H1 (cell line): ENCODE data around the gene TRIM46. TPM values are rescaled to one million over a fixed set of nuclear protein-coding genes. Genes with fewer than 3 reads are reported as not detected.

Source experiments
- CTCF ChIA-PET: fragments of 300-600 bp; sonication (Branson Sonifier 250); formaldehyde crosslinking; loops from one replicate; lab custom pipeline; 2021; ENCODE audit not compliant: partially characterized antibody; lab: Charles Lee
- POLR2A ChIA-PET: fragments of 300-600 bp; sonication (Branson Sonifier 250); formaldehyde crosslinking; loops from one replicate; lab custom pipeline; 2021; ENCODE audit warnings: inconsistent platforms; ENCODE audit not compliant: partially characterized antibody; lab: Charles Lee
- DNase-seq, 2 experiments: peaks; one replicate each; pipeline versions ENCODE4 v3.0.0 to v3.0.0-alpha.2; 2010 to 2022; ENCODE audit warnings: low spot score in 2 of 2, low read depth in 1 of 2, mixed read lengths in 1 of 2
- FAIRE-seq: peaks from 2 replicates; lab custom pipeline; 2011; peaks lifted over from hg19 to GRCh38; lab: Jason Lieb, UNC
- H2AFZ ChIP-seq: 2 replicates; pipeline ENCODE4 v1.8.1; 2012; ENCODE audit warnings: low read length, inconsistent platforms
- H2AK5ac ChIP-seq: 2 replicates; pipeline ENCODE4 v1.6.1; 2013; ENCODE audit warnings: low read depth, low read length
- H2BK120ac ChIP-seq: replicated peaks from 2 replicates; pipeline ENCODE3; 2013; ENCODE audit warnings: low read depth, low read length, inconsistent platforms
- H2BK12ac ChIP-seq: 2 replicates; pipeline ENCODE4 v1.6.1; 2013; ENCODE audit warnings: low read depth, low read length
- H2BK15ac ChIP-seq: 2 replicates; pipeline ENCODE4 v1.6.1; 2013; ENCODE audit warnings: low read length
- H2BK20ac ChIP-seq: 2 replicates; pipeline ENCODE4 v1.6.1; 2013; ENCODE audit warnings: low read length
- H2BK5ac ChIP-seq: 2 replicates; pipeline ENCODE4 v1.6.1; 2013; ENCODE audit warnings: low read depth, low read length
- H3K14ac ChIP-seq: 2 replicates; pipeline ENCODE4 v1.6.1; 2013; ENCODE audit warnings: inconsistent platforms; ENCODE audit not compliant: insufficient read length
- H3K18ac ChIP-seq: 2 replicates; pipeline ENCODE4 v1.6.1; 2013; ENCODE audit warnings: low read length; ENCODE audit errors: extremely low read depth
- H3K23ac ChIP-seq: 2 replicates; pipeline ENCODE4 v1.6.1; 2013; ENCODE audit warnings: inconsistent platforms; ENCODE audit not compliant: insufficient read length
- H3K23me2 ChIP-seq: 2 replicates; pipeline ENCODE4 v1.6.1; 2013; ENCODE audit warnings: low read depth, low read length
- H3K27ac ChIP-seq: 2 replicates; pipeline ENCODE4 v1.6.1; 2011; ENCODE audit warnings: low read depth, low read length, inconsistent platforms
- H3K27me3 ChIP-seq, 4 experiments: replicated peaks in 1 of 4; 1 replicate in 1 of 4; 2 replicates in 3 of 4; pipeline versions ENCODE4 v1.6.1 to v1.8.1; 2011 to 2013; ENCODE audit warnings: low read length in 3 of 4, mild to moderate bottlenecking in 3 of 4, inconsistent platforms in 2 of 4, mixed read lengths in 2 of 4, moderate library complexity in 1 of 4; ENCODE audit not compliant: control insufficient read depth in 3 of 4, insufficient read depth in 3 of 4; ENCODE audit errors: extremely low read depth in 1 of 4
- H3K36me3 ChIP-seq, 4 experiments: 2 replicates each; pipeline versions ENCODE4 v1.6.1 to v1.8.1; 2011 to 2013; ENCODE audit warnings: mild to moderate bottlenecking in 4 of 4, low read length in 3 of 4, moderate library complexity in 2 of 4, control low read depth in 1 of 4, inconsistent platforms in 1 of 4; ENCODE audit not compliant: insufficient read depth in 4 of 4, control insufficient read depth in 2 of 4
- H3K4ac ChIP-seq: replicated peaks from 2 replicates; pipeline ENCODE3; 2013; ENCODE audit warnings: low read length, low read depth, mixed read lengths, inconsistent platforms; ENCODE audit not compliant: insufficient read length
- H3K4me1 ChIP-seq, 4 experiments: replicated peaks in 1 of 4; 1 replicate in 1 of 4; 2 replicates in 3 of 4; pipeline versions ENCODE4 v1.6.1 to v1.8.1; 2011 to 2013; ENCODE audit warnings: low read length in 3 of 4, inconsistent platforms in 2 of 4, mixed read lengths in 1 of 4; ENCODE audit not compliant: insufficient read depth in 4 of 4, control insufficient read depth in 3 of 4
- H3K4me2 ChIP-seq, 2 experiments: 2 replicates each; pipeline versions ENCODE4 v1.6.1 to v1.8.1; 2011 to 2013; ENCODE audit warnings: low read depth in 2 of 2, low read length in 2 of 2, control low read depth in 1 of 2, inconsistent platforms in 1 of 2, mild to moderate bottlenecking in 1 of 2; ENCODE audit not compliant: insufficient read depth in 1 of 2
- H3K4me3 ChIP-seq, 4 experiments: fragments of 200-600, 300-600 bp in 1 of 4; sonication (generic), shearing (Covaris generic), sonication (Bioruptor Twin) in 1 of 4; 2 replicates each; pipeline versions ENCODE4 v1.5.1 to v1.8.1; 2011 to 2016; ENCODE audit warnings: low read length in 4 of 4, low read depth in 3 of 4, control low read depth in 2 of 4, inconsistent platforms in 2 of 4, mild to moderate bottlenecking in 2 of 4, mixed read lengths in 1 of 4, moderate library complexity in 1 of 4; ENCODE audit not compliant: insufficient read depth in 2 of 4; ENCODE audit errors: extremely low read depth in 1 of 4
- H3K56ac ChIP-seq: replicated peaks from 2 replicates; pipeline ENCODE3; 2013; ENCODE audit warnings: low read depth, mild to moderate bottlenecking, mixed read lengths, low read length, inconsistent platforms; ENCODE audit not compliant: insufficient read length
- H3K79me1 ChIP-seq: 2 replicates; pipeline ENCODE4 v1.6.1; 2013; ENCODE audit warnings: low read depth, low read length, control low read depth
- H3K79me2 ChIP-seq, 2 experiments: 2 replicates each; pipeline versions ENCODE4 v1.6.1 to v1.8.1; 2012 to 2013; ENCODE audit warnings: low read length in 2 of 2, mild to moderate bottlenecking in 2 of 2, inconsistent platforms in 1 of 2; ENCODE audit not compliant: insufficient read depth in 2 of 2, control insufficient read depth in 1 of 2
- H3K9ac ChIP-seq, 4 experiments: replicated peaks in 1 of 4; 1 replicate in 1 of 4; 2 replicates in 3 of 4; pipeline versions ENCODE4 v1.6.1 to v1.8.1; 2011 to 2013; ENCODE audit warnings: low read depth in 3 of 4, low read length in 3 of 4, control low read depth in 2 of 4, mild to moderate bottlenecking in 2 of 4, moderate library complexity in 2 of 4, inconsistent platforms in 1 of 4; ENCODE audit errors: extremely low read depth in 1 of 4
- H3K9me3 ChIP-seq, 2 experiments: 2 replicates each; pipeline versions ENCODE4 v1.6.1 to v1.8.1; 2012 to 2013; ENCODE audit warnings: mild to moderate bottlenecking in 2 of 2, moderate library complexity in 2 of 2, control low read depth in 1 of 2, inconsistent platforms in 1 of 2, low read depth in 1 of 2, low read length in 1 of 2, mixed read lengths in 1 of 2; ENCODE audit not compliant: insufficient read depth in 2 of 2
- H4K20me1 ChIP-seq, 2 experiments: replicated peaks in 1 of 2; 2 replicates each; pipeline versions ENCODE3 to v1.8.1; 2011 to 2013; ENCODE audit warnings: inconsistent platforms in 2 of 2, low read length in 2 of 2, mild to moderate bottlenecking in 1 of 2; ENCODE audit not compliant: insufficient read depth in 2 of 2, control insufficient read depth in 1 of 2
- H4K5ac ChIP-seq: 2 replicates; pipeline ENCODE4 v1.6.1; 2013; ENCODE audit warnings: low read length, low read depth, mixed read lengths, inconsistent platforms; ENCODE audit not compliant: insufficient read length
- H4K8ac ChIP-seq: 2 replicates; pipeline ENCODE4 v1.8.0; 2013; ENCODE audit warnings: mild to moderate bottlenecking, moderate library complexity, low read length, inconsistent platforms; ENCODE audit not compliant: insufficient read depth; ENCODE audit errors: extremely low read depth
- H4K91ac ChIP-seq: replicated peaks from 2 replicates; pipeline ENCODE3; 2013; ENCODE audit warnings: low read length, mixed read lengths, inconsistent platforms; ENCODE audit not compliant: insufficient read length
- BACH1 ChIP-seq: IDR thresholded peaks from 2 replicates; pipeline ENCODE4 v1.6.1; 2012; ENCODE audit warnings: low read length, improper control_type of control experiment
- CHD2 ChIP-seq: IDR thresholded peaks from 2 replicates; pipeline ENCODE4 v1.6.1; 2012; ENCODE audit warnings: low read length, improper control_type of control experiment
- E2F6 ChIP-seq: IDR thresholded peaks from 2 replicates; pipeline ENCODE4 v1.6.1; 2012; ENCODE audit warnings: inconsistent platforms
- POLR2AphosphoS5 ChIP-seq: IDR thresholded peaks from 2 replicates; pipeline ENCODE4 v1.6.1; 2011; ENCODE audit warnings: low read depth, low read length
- SIX5 ChIP-seq: IDR thresholded peaks from 2 replicates; pipeline ENCODE4 v1.6.1; 2011; ENCODE audit warnings: mild to moderate bottlenecking, low read depth, low read length
- TAF1 ChIP-seq: IDR thresholded peaks from 2 replicates; pipeline ENCODE4 v1.6.1; 2011; ENCODE audit warnings: mild to moderate bottlenecking, low read depth, low read length
- TAF7 ChIP-seq: optimal IDR thresholded peaks from 2 replicates; pipeline ENCODE3; 2011; ENCODE audit warnings: low read depth, mild to moderate bottlenecking, inconsistent platforms, low read length, moderate library complexity, borderline replicate concordance
- USF2 ChIP-seq: IDR thresholded peaks from 2 replicates; pipeline ENCODE4 v1.6.1; 2011; ENCODE audit warnings: low read length, improper control_type of control experiment
- WGBS, 2 experiments: shearing (Covaris generic) in 1 of 2; methylation state at CpG; one replicate each; pipeline versions ENCODE4 v1.1.6 to v1.1.7; 2013 to 2015; ENCODE audit warnings: low lambda C conversion rate in 2 of 2, mixed read lengths in 2 of 2, inconsistent platforms in 1 of 2, low coverage in 1 of 2, missing lambda C conversion rate in 1 of 2; ENCODE audit not compliant: insufficient replicate concordance in 2 of 2, insufficient coverage in 1 of 2, insufficient read length in 1 of 2; ENCODE audit errors: extremely low coverage in 1 of 2, missing lambda C conversion rate in 1 of 2; 5-methylcytosine and 5-hydroxymethylcytosine counted together
- polyA plus RNA-seq, 7 experiments: library from polyadenylated mRNA; depleted of rRNA in 3 of 7; stranded (reverse) in 5 of 7; unstranded in 2 of 7; fragments of >200 nt in 5 of 7; fragments of 200-250 nt in 2 of 7; gene quantifications; 1 replicate in 5 of 7; 2 replicates in 1 of 7; 4 replicates in 1 of 7; pipeline versions ENCODE4 v1.2.1 to v1.2.3, GENCODE V29; 2011 to 2013; ENCODE audit warnings: missing spikeins in 2 of 7, mixed read lengths in 2 of 7
- total RNA-seq: library from RNA; stranded (reverse); fragmentation: NEBNext Ultra II Directional; extraction: Animal tissue kit (Norgen Biotek cat#: 25700); gene quantifications from 2 replicates; pipeline ENCODE4 v1.2.1, GENCODE V29; 2021

Gene TRIM46
- total and polyA plus RNA-seq, 2 of the 8 experiments (the other 6 are each of a cell fraction or from before 2014, with no cell fraction given) = 15.5 to 21.6 TPM

- FAIRE-seq = peak; percentile 88
- peak overlapping the region; percentile 51; the same call in 1 of the 2 replicates for H2BK12ac ChIP-seq
- TF ChIP-seq E2F6 = peak; percentile 64; the same call in 1 of the 2 replicates
- no peak for TF ChIP-seq CHD2
- TF ChIP-seq TAF7 = peak; percentile 42
- TF ChIP-seq USF2 = 0 out of 2 replicates have a peak, but pooled peaks have one; percentile 40
- peak; percentile 79 for TF ChIP-seq POLR2AphosphoS5
- TF ChIP-seq TAF1 = no peak
- no peak for TF ChIP-seq SIX5
- peak; percentile 75 for TF ChIP-seq BACH1
These were observed 33.5 kb downstream of the TRIM46 start for GRCh38 chr1:155206891-155207805.

More at GRCh38 chr1:155206891-155207805, 33.5 kb downstream of the TRIM46 start:
- Histone ChIP-seq H3K27me3 (peaks cover 0 to 3% (median 0%) of the 10 kb centered on the region in 4 experiments; a peak in 2 of 7 replicates), H3K4me3 (peak overlapping the region; percentile 25 to 86 (median 32); a peak in 6 of 8 replicates), H3K79me1 (no peaks in the 10 kb centered on the region), H3K4ac (peak overlapping the region; percentile 36), H2AFZ (no peak overlapping the region), H3K9ac (peak overlapping the region in 3 of 4 experiments; percentile 38 to 63 (median 54); a peak in 5 of 7 replicates), H4K20me1 (peaks cover 6 to 8% of the 10 kb centered on the region in 2 experiments), H4K8ac (no peak overlapping the region; the same call in 1 of the 2 replicates), H3K79me2 (no peaks in the 10 kb centered on the region), H3K4me1 (peaks cover 3 to 20% (median 12%) of the 10 kb centered on the region in 4 experiments), H2AK5ac (0 out of 2 replicates have a peak overlapping the region, but pooled peaks have one; percentile 11), H3K4me2 (peak overlapping the region; percentile 91 to 99), H3K27ac (peak overlapping the region; percentile 45; the same call in 1 of the 2 replicates), H3K18ac (peak overlapping the region; percentile 26; the same call in 1 of the 2 replicates), H3K36me3 (peaks cover 4 to 24% (median 12%) of the 10 kb centered on the region in 4 experiments; a peak in 7 of 8 replicates), H3K14ac (no peak overlapping the region), H3K23me2 (peaks cover 17% of the 10 kb centered on the region), H3K23ac (no peak overlapping the region), H3K9me3 (no peaks in the 10 kb centered on the region), H2BK120ac (no peak overlapping the region), H4K91ac (peak overlapping the region; percentile 20), H2BK5ac (no peak overlapping the region), H3K56ac (no peak overlapping the region), H2BK15ac (no peak overlapping the region; the same call in 1 of the 2 replicates), H4K5ac (peak overlapping the region; percentile 70), H2BK20ac (no peak overlapping the region; the same call in 1 of the 2 replicates)
- ChIA-PET CTCF (interaction anchor here (0.7 to 5.7 kb wide), 23 partner anchors 9 to 204 kb away, joined by 3 to 62 read pairs (median 5); partner anchors contain the start of gene SCAMP3), POLR2A (interaction anchor here (0.6 to 19.4 kb wide), 26 partner anchors 8 to 1076 kb away, joined by 3 to 512 read pairs (median 4); partner anchors contain the start of genes ENTREP3, KRTCAP2, PMVK and RUSC1)
- peak; percentile 81 to 96 for DNase-seq
- 23% methylated on average over 13 of the region's 13 CpGs; no CpG with 5 or more reads in 1 of the 2 experiments for WGBS, 2 experiments
